Endometrial microvascular endothelial cells (primary cell): Measurements from ENCODE around the gene ATP2A3. TPM values are rescaled to one million over a fixed set of nuclear protein-coding genes. Genes with fewer than 3 reads are reported as not detected.

Experiments used
- in situ Hi-C: cut with HindIII; loops from 2 replicates; pipeline ENCODE4 v1.10.0; 2017; ENCODE audit warnings: low sequenced_read_pairs, low pct_unique_long_range_greater_than_20kb; ENCODE audit errors: inconsistent ontology term
- total RNA-seq: library from RNA; depleted of rRNA; stranded (reverse); fragments of >200 nt; gene quantifications from one replicate; pipeline ENCODE4 v1.2.3, GENCODE V29; 2015; ENCODE audit errors: inconsistent ontology term

Gene ATP2A3
- total RNA-seq, 1 donor from 2014 or later: 0.84 TPM

DNA sequence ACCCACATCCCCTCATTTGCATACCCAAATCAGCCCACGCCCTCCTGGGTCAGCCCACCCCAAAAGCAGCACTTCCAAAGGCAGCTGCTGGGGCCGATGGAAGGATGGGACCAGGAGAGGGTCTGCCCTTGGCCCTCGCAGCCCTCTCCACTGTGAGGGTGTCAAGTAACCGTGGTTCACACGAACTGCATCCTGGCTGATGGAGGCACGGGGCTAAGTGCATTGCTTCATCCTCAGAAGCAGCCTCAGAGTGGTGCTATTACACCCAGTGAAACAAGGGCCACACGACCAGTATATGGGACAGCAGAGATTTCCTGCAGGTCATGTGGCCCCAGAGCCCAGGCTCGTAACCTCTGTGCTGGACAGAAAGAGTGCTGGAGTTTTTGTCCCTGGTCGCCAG lies 13.2 kb upstream of the ATP2A3 start:
- in situ Hi-C loops: no loop called here

GRCh38 chr17:3976675-3977171 lies 12.5 kb upstream of the ATP2A3 start:
- in situ Hi-C loops: no loop called here

DNA sequence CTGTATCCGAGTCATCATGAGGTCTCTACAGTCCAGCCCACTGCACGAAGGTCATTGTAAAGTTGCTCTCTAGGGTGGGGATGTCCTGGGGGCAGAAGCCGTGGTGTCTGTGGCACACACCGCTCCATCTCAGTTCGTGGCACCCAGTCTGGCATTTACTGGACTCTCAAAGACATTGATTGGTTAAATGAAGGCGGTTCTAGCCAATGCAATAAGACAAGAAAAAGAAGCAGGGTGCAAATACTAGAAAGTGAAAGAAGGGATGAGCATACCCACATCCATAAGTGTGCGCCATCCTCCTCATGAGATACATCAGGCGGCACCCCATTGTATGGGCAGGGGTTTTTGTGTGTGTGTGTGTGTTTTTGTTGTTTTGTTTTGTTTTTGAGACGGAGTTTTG lies 10.7 kb upstream of the ATP2A3 start:
- in situ Hi-C loops: no loop called here

- in situ Hi-C loops: no loop called here
Observed at GRCh38 chr17:3974138-3974687, 10.0 kb upstream of the ATP2A3 start.

DNA sequence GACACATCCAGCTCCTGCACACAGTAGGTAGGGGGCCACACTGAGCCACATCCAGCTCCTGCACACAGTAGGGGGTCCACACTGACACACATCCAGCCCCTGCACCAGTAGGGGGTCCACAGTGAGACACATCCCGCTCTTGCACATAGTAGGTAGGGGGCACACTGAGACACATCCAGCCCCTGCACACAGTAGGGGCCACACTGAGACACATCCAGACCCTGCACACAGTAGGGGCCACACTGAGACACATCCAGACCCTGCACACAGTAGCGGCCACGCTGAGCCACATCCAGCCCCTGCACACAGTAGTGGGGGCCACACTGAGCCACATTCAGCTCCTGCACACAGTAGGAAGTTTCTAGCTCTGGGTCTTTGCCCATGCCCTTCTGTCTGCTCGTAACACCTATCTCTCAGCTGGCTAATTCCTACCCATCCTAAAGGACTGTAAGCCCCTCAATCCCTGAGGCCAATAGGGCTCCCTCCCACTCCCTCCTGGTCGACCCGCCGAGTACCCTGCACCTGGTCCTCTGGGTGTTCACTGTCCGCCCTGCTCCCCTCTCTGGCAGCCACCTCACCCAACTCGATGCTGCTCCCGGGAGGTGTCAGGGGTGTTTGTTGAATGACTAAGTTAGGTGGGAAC lies 9.4 kb upstream of the ATP2A3 start:
- in situ Hi-C loops: no loop called here

GRCh38 chr17:3972931-3973330 lies 8.7 kb upstream of the ATP2A3 start:
- in situ Hi-C loops: no loop called here

DNA sequence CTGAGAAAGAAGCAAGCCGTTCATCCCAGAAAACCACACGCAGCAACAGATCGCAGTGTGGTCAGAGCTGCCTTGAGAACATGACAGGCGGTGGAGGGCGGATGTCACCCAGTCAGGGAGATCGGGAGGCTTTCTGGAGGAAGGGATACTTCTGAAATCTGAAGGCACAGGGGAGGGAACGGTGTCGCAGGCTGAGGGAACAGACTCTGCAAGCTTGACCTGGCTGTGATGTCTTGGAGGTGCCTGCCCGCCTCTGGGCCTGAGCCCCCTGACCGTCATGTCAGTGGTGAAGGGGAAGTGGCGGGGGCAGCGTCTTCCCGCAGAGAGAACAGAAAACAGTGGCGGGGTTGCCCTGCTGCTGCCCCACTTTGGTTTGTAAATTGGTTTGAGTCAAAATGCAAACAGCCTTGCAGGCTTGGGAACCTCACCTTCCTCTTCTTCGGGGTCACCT lies 8.1 kb upstream of the ATP2A3 start:
- in situ Hi-C loops: no loop called here

GRCh38 chr17:3970668-3971067 lies 6.4 kb upstream of the ATP2A3 start:
- in situ Hi-C loops: no loop called here

- in situ Hi-C loops: no loop called here
Observed at GRCh38 chr17:3969963-3970362, 5.7 kb upstream of the ATP2A3 start.

DNA sequence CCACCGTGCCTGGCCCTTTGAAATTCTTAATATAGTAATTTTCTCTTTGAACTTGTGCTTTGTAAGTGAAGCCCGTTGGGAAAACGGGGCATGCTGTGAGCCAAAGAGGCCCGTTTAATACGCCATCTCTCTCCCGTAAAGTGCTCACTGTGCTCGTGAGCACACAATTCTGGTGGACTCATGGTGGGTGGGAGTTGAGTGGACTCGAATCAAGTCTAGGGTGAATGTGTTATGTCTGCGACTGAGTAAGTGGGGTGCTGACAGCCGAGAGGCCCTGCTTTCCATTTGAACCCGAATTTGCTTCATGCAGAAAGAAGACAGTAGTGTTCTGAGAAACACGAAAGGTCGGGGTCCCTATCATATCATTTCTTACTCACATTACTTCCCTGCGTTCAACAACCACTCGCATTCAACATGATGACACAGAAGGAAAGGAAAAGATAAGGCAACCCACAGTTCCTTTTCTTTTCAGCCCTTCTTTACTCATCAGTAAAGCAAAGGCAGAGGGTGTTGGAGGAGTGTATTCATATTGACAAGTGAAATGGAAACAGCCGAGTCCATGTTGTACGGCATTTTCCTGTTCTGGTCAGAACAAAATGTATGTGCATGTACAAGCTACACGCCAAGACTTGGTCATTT lies 4.8 kb upstream of the ATP2A3 start:
- in situ Hi-C loops: no loop called here

GRCh38 chr17:3968015-3968414 lies 3.8 kb upstream of the ATP2A3 start:
- in situ Hi-C loops: no loop called here

- in situ Hi-C loops: no loop called here
Observed at GRCh38 chr17:3966720-3967363, 2.6 kb upstream of the ATP2A3 start.

GRCh38 chr17:3965118-3965800 lies 1.0 kb upstream of the ATP2A3 start:
- in situ Hi-C loops: no loop called here

GRCh38 chr17:3963237-3964201 lies 718 bp downstream of the ATP2A3 start:
- in situ Hi-C loops: no loop called here

DNA sequence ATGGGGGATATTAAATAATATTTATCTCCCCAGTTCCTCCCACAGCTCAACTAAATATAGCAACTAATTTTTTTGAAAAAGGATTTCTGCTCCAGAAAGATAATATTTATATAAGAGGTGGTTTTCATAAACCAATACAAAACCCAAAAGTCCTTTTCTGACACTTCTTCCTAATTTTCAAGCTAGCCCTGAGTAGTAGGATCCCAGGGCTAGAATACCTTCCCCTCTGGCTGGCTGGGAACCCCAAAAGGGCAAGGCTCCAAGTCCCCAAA lies 1.3 kb downstream of the ATP2A3 start:
- in situ Hi-C loops: no loop called here

DNA sequence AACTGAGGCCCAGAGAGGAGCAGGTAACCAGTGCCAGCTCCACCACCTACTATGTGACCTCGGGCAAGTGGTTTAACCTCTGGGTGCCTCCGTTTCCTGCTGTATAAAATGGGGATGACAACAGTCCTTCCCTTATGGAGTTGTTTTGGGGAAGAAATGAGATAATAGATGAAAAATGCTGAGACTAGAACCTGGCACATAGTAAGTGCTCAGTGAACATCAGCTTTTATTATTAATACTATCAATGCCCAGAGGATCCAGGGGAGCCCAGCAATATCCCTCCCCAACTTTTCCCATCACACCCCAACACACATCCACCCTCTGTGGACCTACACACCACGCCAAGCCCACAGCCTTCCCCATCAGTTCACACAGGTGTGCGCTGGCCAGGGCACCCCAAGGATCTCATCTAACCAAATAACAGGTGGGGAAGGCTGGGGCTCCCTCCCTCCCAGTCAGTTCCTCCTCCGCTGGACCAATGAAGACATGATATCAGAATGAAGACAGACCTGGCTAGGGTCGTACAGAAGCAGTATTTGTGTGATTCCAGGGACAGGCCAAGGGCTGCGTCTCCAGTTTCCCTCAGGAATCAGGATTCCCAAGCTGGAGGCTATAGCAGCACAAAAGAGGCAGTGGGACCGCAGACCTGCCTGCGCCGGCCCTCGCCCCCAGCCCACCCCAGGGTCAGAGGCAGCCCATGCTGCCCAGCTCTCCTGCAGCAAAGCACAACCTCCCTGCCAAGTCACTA lies 1.8 kb downstream of the ATP2A3 start:
- in situ Hi-C loops: no loop called here

DNA sequence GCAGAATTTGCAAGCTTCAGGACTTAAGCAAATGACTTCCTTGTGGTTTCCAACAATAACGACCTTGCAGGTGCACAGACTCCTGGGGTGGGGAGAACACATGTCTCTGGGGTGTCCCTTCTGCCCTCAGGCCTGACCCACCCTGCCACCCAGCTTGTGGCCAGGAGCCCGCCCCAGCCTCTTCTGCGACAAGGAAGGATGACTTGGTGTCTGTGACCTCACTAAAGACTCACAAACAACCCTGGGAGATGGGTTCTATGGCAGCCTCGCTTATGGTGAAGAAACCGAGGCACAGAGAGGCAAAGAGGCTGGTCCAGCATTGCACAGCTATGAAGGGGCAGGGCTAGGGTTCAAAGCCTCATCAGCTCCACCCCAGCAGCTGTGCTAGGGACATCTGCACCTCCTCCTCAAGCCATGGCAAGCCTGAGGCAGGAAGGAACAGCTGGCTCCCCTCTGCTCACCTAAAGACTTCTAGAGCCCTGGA lies 2.6 kb downstream of the ATP2A3 start:
- in situ Hi-C loops: no loop called here

DNA sequence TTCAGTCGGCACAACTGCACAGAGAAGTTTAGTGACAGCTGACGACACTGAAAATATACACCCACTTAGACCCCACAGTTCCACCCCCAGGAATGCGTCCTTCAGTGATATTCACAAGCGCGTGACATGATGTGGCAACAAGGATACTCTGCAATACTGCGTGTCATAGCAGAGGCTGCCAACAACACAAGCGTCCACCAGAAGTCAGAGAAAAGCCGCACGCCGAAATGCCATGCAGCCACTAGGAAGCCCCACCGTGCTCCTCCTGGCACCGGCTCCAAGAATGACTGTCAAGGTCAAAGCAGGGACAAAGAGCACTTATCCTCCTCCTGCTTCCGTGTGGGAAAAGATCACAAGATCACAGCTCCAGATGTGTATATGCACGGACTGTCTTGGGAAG lies 3.5 kb downstream of the ATP2A3 start:
- in situ Hi-C loops: no loop called here
